ENCODE data around the gene LENG1.

GRCh38 chr19:54128796-54129616 is 30.5 kb downstream of the LENG1 start:
- TF ChIP-seq LEF1 (IDR thresholded peaks at IDR 0.05; ENCODE audit: borderline replicate concordance) = no peak
- no peak for TF ChIP-seq FOXK2 (IDR thresholded peaks at IDR 0.05)
- no peak for TF ChIP-seq TARDBP (IDR thresholded peaks at IDR 0.05)
- no peak for TF ChIP-seq FOXM1 (IDR thresholded peaks at IDR 0.05; ENCODE audit: borderline replicate concordance)
- no peak for TF ChIP-seq SP1 (IDR thresholded peaks at IDR 0.05)
- no peak for TF ChIP-seq NFRKB (IDR thresholded peaks at IDR 0.05)

Data from HEK293T (cell line).